WERI-Rb-1 (cell line): ENCODE measurements around the gene MYO3A.

Experiments used
- DNase-seq: peaks from one replicate; pipeline ENCODE4 v3.0.0-alpha.2; 2020
- H3K27ac ChIP-seq: fragments of 250-450 bp; sonication (Bioruptor Pico); 2 replicates; pipeline ENCODE4 v1.5.1; 2020; ENCODE audit warnings: mild to moderate bottlenecking, moderate library complexity
- H3K27me3 ChIP-seq: fragments of 250-450 bp; sonication (Bioruptor Pico); 2 replicates; pipeline ENCODE4 v1.5.1; 2021; ENCODE audit warnings: mild to moderate bottlenecking, low read depth, moderate library complexity; ENCODE audit not compliant: insufficient read depth, severe bottlenecking
- H3K36me3 ChIP-seq: fragments of 250-450 bp; sonication (Bioruptor Pico); 2 replicates; pipeline ENCODE4 v1.5.1; 2020; ENCODE audit warnings: mild to moderate bottlenecking, moderate library complexity
- H3K4me3 ChIP-seq: 2 replicates; pipeline ENCODE4 v1.5.1; 2011; ENCODE audit warnings: low read depth, mild to moderate bottlenecking, control low read depth, low read length
- H3K9me3 ChIP-seq: fragments of 250-450 bp; sonication (Bioruptor Pico); 2 replicates; pipeline ENCODE4 v1.5.1; 2021; ENCODE audit warnings: mild to moderate bottlenecking, moderate library complexity; ENCODE audit not compliant: severe bottlenecking
- CTCF ChIP-seq: IDR thresholded peaks from 2 replicates; pipeline ENCODE4 v1.5.1; 2011; ENCODE audit warnings: low read depth, mild to moderate bottlenecking, control low read depth, inconsistent platforms, low read length

Gene MYO3A

GRCh38 chr10:26022831-26023230 lies 88.8 kb downstream of the MYO3A start:
- no peak for DNase-seq
- no peak for TF ChIP-seq CTCF
- H3K4me3 ChIP-seq, result no peak overlapping the region
- H3K36me3 ChIP-seq, result no peaks in the 10 kb centered on the region
- H3K27me3 ChIP-seq, result no peaks in the 10 kb centered on the region
- H3K27ac ChIP-seq, result no peak overlapping the region
- H3K9me3 ChIP-seq, result no peaks in the 10 kb centered on the region

- H3K27me3 ChIP-seq, result no peaks in the 10 kb centered on the region
- H3K27ac ChIP-seq, result no peak overlapping the region
- no peak for TF ChIP-seq CTCF
- no peaks in the 10 kb centered on the region for H3K36me3 ChIP-seq
- DNase-seq, result no peak
- no peak overlapping the region for H3K4me3 ChIP-seq
- H3K9me3 ChIP-seq, result no peaks in the 10 kb centered on the region
Measured at GRCh38 chr10:26024303-26024702, 90.3 kb downstream of the MYO3A start.

GRCh38 chr10:26025523-26025922 lies 91.5 kb downstream of the MYO3A start:
- no peak for DNase-seq
- H3K27me3 ChIP-seq, result no peaks in the 10 kb centered on the region
- no peak for TF ChIP-seq CTCF
- no peak overlapping the region for H3K27ac ChIP-seq
- H3K36me3 ChIP-seq, result no peaks in the 10 kb centered on the region
- H3K4me3 ChIP-seq, result no peak overlapping the region
- H3K9me3 ChIP-seq, result no peaks in the 10 kb centered on the region

GRCh38 chr10:26029858-26030257 lies 95.8 kb downstream of the MYO3A start:
- no peak overlapping the region for H3K27ac ChIP-seq

GRCh38 chr10:26031300-26031699 lies 97.3 kb downstream of the MYO3A start:
- H3K9me3 ChIP-seq, result no peaks in the 10 kb centered on the region
- no peak for DNase-seq
- no peak overlapping the region for H3K27ac ChIP-seq
- TF ChIP-seq CTCF, result no peak
- no peaks in the 10 kb centered on the region for H3K36me3 ChIP-seq
- H3K4me3 ChIP-seq, result no peak overlapping the region
- no peaks in the 10 kb centered on the region for H3K27me3 ChIP-seq

More at GRCh38 chr10:26029858-26030257, 95.8 kb downstream of the MYO3A start:
- no peaks in the 10 kb centered on the region for H3K27me3 ChIP-seq
- H3K9me3 ChIP-seq, result no peaks in the 10 kb centered on the region
- H3K36me3 ChIP-seq, result no peaks in the 10 kb centered on the region
- DNase-seq, result no peak
- H3K4me3 ChIP-seq, result no peak overlapping the region
- TF ChIP-seq CTCF, result no peak

- Histone ChIP-seq H3K36me3 (no peaks in the 10 kb centered on the region), H3K4me3 (no peak overlapping the region), H3K27me3 (no peaks in the 10 kb centered on the region), H3K27ac (no peak overlapping the region), H3K9me3 (no peaks in the 10 kb centered on the region)
- no peak for TF ChIP-seq CTCF
- no peak for DNase-seq
Measured at GRCh38 chr10:26043469-26043868, 109.4 kb downstream of the MYO3A start.
